A375 (cell line): ENCODE measurements around the gene CCDC181. TPM values are rescaled to one million over a fixed set of nuclear protein-coding genes. Genes with fewer than 3 reads are reported as not detected.

Experiments
- small RNA-seq: library from RNA; depleted of rRNA; stranded (forward); fragments of <200 nt; gene quantifications from one replicate; pipeline ENCODE3, GENCODE V24; 2014
- total RNA-seq: library from RNA; depleted of rRNA; stranded (reverse); fragments of >200 nt; shearing (Covaris generic); gene quantifications from 2 replicates; pipeline ENCODE4 v1.2.3, GENCODE V29; 2014; rRNA removed

CCDC181 gene
- 4.3 and 8.4 TPM in 2 replicates for total RNA-seq

GRCh38 chr1:169427081-169427641, at the start of gene CCDC181:
Gene CCDC181 (minus strand): TSS chr1:169427474. CDS start chr1:169424927, 2,547 bp downstream.

GRCh38 chr1:169367686-169368405, 59.4 kb downstream of the CCDC181 start, which contains the start of the genes BLZF1 and NME7:
Gene BLZF1 (plus strand): TSS chr1:169368195. CDS start chr1:169369523, 1,328 bp downstream.
Gene NME7 (minus strand): TSS chr1:169367797. CDS start chr1:169367710, 87 bp downstream.

Small RNA genes lying within 50 kb of the gene (small RNA-seq; reads per million reads assigned to genes)
- gene AL021068.2: not detected

Other genes with a start within 250 kb of the CCDC181 start
- gene NME7, start 59.7 kb downstream of the CCDC181 start, total RNA-seq: 10.9 and 14.4 TPM in 2 replicates
- 29.7 and 33.2 TPM in 2 replicates for gene BLZF1, start 59.3 kb downstream of the CCDC181 start, total RNA-seq
- gene SLC19A2, start 58.5 kb upstream of the CCDC181 start, total RNA-seq: 9.3 and 11.1 TPM in 2 replicates
- not detected in 2 replicates for gene F5, start 159.0 kb upstream of the CCDC181 start, total RNA-seq
- gene SELP, start 202.7 kb upstream of the CCDC181 start, total RNA-seq: not detected in 2 replicates